T-cell (primary cell): ENCODE measurements around the gene JMJD7. TPM values are rescaled to one million over a fixed set of nuclear protein-coding genes. Genes with fewer than 3 reads are reported as not detected.

ENCODE experiments used
- ATAC-seq, 4 experiments: fragments of 200-7000 bp in 3 of 4; fragments of 150-1000 bp in 1 of 4; cut with Tn5 transposase; replicated peaks in 1 of 4; 1 replicate in 3 of 4; 2 replicates in 1 of 4; pipeline ENCODE4 v1.10.0; 2021; ENCODE audit warnings: moderate library complexity in 3 of 4, mild to moderate bottlenecking in 2 of 4, moderate number of reproducible peaks in 1 of 4
- CTCF ChIA-PET, 2 donors: fragments of 300-600 bp; sonication (Branson Sonifier 250); formaldehyde crosslinking; loops; one replicate each; lab custom pipeline; 2022; ENCODE audit warnings: antibody characterized with exemption in 2 of 2; lab: Charles Lee
- POLR2A ChIA-PET, 2 donors: fragments of 300-600 bp; sonication (Branson Sonifier 250); formaldehyde crosslinking; loops; one replicate each; lab custom pipeline; 2022; ENCODE audit warnings: antibody characterized with exemption in 2 of 2; lab: Charles Lee
- DNase-seq, 35 experiments: peaks; one replicate each; pipeline versions ENCODE4 v3.0.0 to v3.0.0-alpha.2; 2013 to 2023
- H3K27ac ChIP-seq: one replicate; pipeline ENCODE4 v1.5.1; 2013; ENCODE audit warnings: low read length
- H3K27me3 ChIP-seq, 2 experiments: replicated peaks in 1 of 2; 1 replicate in 1 of 2; 2 replicates in 1 of 2; pipeline versions ENCODE4 v1.6.1 to v1.7.0; 2013; ENCODE audit warnings: low read length in 1 of 2, mixed read lengths in 1 of 2; ENCODE audit not compliant: control insufficient read depth in 2 of 2, insufficient read depth in 2 of 2; ENCODE audit errors: extremely low read depth in 1 of 2
- H3K36me3 ChIP-seq, 2 donors: 1 replicate in 1 of 2; 2 replicates in 1 of 2; pipeline versions ENCODE4 v1.6.1 to v1.7.0; 2013; ENCODE audit warnings: low read length in 1 of 2; ENCODE audit not compliant: control insufficient read depth in 2 of 2, insufficient read depth in 1 of 2; ENCODE audit errors: extremely low read depth in 1 of 2
- H3K4me1 ChIP-seq, 2 experiments: 1 replicate in 1 of 2; 2 replicates in 1 of 2; pipeline versions ENCODE4 v1.6.1 to v1.7.0; 2013; ENCODE audit warnings: low read length in 2 of 2, mixed read lengths in 1 of 2; ENCODE audit not compliant: insufficient read depth in 2 of 2, control insufficient read depth in 1 of 2; ENCODE audit errors: extremely low read depth in 1 of 2
- H3K4me3 ChIP-seq, 2 donors: 1 replicate in 1 of 2; 2 replicates in 1 of 2; pipeline versions ENCODE4 v1.5.1 to v1.7.0; 2013; ENCODE audit warnings: mild to moderate bottlenecking in 2 of 2, low read length in 1 of 2, moderate library complexity in 1 of 2; ENCODE audit not compliant: control insufficient read depth in 1 of 2; ENCODE audit errors: extremely low read depth in 1 of 2
- H3K9me3 ChIP-seq: 2 replicates; pipeline ENCODE4 v1.7.0; 2013
- H3K27ac Mint-ChIP-seq, 2 donors: one replicate each; pipeline ENCODE4 v1.8.0; 2020 to 2021; ENCODE audit warnings: mild to moderate bottlenecking in 2 of 2, mixed read lengths in 2 of 2
- H3K27me3 Mint-ChIP-seq, 2 donors: one replicate each; pipeline ENCODE4 v1.8.0; 2021 to 2022; ENCODE audit warnings: mixed read lengths in 2 of 2
- H3K36me3 Mint-ChIP-seq: one replicate; pipeline ENCODE4 v1.8.0; 2021; ENCODE audit warnings: mixed read lengths
- H3K4me1 Mint-ChIP-seq, 3 donors: one replicate each; pipeline ENCODE4 v1.8.0; 2020 to 2022; ENCODE audit warnings: mixed read lengths in 3 of 3, mild to moderate bottlenecking in 1 of 3
- H3K4me3 Mint-ChIP-seq, 3 donors: one replicate each; pipeline ENCODE4 v1.8.0; 2020 to 2022; ENCODE audit warnings: mild to moderate bottlenecking in 3 of 3, mixed read lengths in 3 of 3, moderate library complexity in 3 of 3
- H3K9me3 Mint-ChIP-seq, 3 donors: one replicate each; pipeline ENCODE4 v1.8.0; 2020 to 2022; ENCODE audit warnings: mixed read lengths in 3 of 3
- WGBS: methylation state at CpG from one replicate; pipeline ENCODE4 v1.1.5; 2013; ENCODE audit warnings: missing lambda C conversion rate; ENCODE audit not compliant: insufficient coverage; 5-methylcytosine and 5-hydroxymethylcytosine counted together
- total RNA-seq, 35 experiments: library from RNA in 6 of 35; stranded (reverse) in 6 of 35; fragments of 120-200 nt in 1 of 35; gene quantifications; one replicate each; pipeline versions ENCODE4 v1.2.1 to v1.2.4 and lab custom pipeline; 2013 to 2026

Gene JMJD7
- total RNA-seq, 5 donors from 2014 or later (not counting 1 experiment from before 2014, with no cell fraction given): 35.8 to 72.7 (median 45.3) TPM

DNA sequence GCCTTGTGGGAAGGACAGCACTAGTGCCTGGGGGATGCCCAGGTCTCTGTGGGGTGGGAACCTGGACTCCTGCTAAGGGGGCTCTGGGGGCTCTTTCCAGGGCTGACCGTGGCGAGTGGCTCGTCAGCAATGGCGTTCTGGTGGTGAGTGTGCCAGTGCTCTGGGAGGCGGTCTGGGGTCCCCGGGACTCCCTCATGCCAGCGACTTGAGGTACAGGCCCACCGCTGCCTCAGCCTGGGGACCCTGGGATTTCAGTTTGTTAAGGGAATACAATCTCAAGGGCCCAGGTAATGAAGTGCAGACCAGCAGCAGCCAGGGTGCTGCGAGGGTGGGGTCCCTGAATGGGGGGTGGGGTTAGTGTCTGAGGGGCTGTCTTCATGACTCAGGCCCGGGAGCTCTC lies 13.2 kb downstream of the JMJD7 start:
- DNase-seq: no peak
- Mint-ChIP-seq H3K4me3 (no peak overlapping the region), H3K27me3 (no peaks in the 10 kb centered on the region), H3K9me3 (no peaks in the 10 kb centered on the region), H3K36me3 (peaks cover 11% of the 10 kb centered on the region), H3K27ac (no peak overlapping the region), H3K4me1 (peaks cover 0 to 3% (median 3%) of the 10 kb centered on the region in 3 donors)
- Histone ChIP-seq H3K27ac (no peak overlapping the region), H3K4me3 (no peak overlapping the region), H3K9me3 (no peaks in the 10 kb centered on the region), H3K4me1 (peaks cover 0 to 4% of the 10 kb centered on the region in 2 experiments), H3K27me3 (no peaks in the 10 kb centered on the region), H3K36me3 (peaks cover 30 to 67% of the 10 kb centered on the region in 2 donors)
- POLR2A ChIA-PET: interaction anchor here in 1 of 2 donors (0.6 kb wide), 1 partner anchor 67 kb away, joined by 3 read pairs; the partner anchor contains the start of gene MAPKBP1
- 100% methylated on average over 3 of the region's 10 CpGs for WGBS
- CTCF ChIA-PET: no interaction called here
- no peak for ATAC-seq

DNA sequence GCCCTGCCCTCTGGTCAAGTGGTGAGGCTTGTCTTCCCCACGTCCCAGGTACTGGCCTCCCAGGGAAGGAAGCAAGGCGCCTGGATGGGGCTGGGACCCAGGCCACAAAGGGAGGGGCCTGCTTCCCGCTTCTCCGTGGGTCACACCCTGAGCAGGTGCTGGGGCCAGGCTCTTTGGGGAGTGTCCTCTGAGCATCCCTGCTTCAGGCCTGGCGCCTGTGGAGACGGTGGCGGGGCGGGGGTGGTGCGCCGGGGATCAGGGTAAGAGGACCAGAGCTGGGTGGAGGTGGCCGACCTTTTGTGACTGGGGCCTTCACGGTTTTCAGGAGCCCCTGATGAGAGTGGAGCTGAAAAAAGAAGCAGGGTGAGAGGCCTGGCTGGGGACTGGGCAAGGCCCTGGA lies 14.3 kb downstream of the JMJD7 start:
- WGBS: 88% methylated on average over 12 of the region's 12 CpGs
- Mint-ChIP-seq H3K9me3 (no peaks in the 10 kb centered on the region), H3K4me3 (no peak overlapping the region), H3K4me1 (peaks cover 0 to 2% (median 1%) of the 10 kb centered on the region in 3 donors), H3K27me3 (no peaks in the 10 kb centered on the region), H3K27ac (no peak overlapping the region), H3K36me3 (peaks cover 10% of the 10 kb centered on the region)
- DNase-seq (no peak), ATAC-seq (no peak)
- POLR2A ChIA-PET: interaction anchor here in 1 of 2 donors (0.6 kb wide), 1 partner anchor 1383 kb away, joined by 3 read pairs; no protein-coding TSS in a partner anchor
- Histone ChIP-seq H3K4me1 (peaks cover 0 to 4% of the 10 kb centered on the region in 2 experiments), H3K27ac (no peak overlapping the region), H3K9me3 (no peaks in the 10 kb centered on the region), H3K4me3 (no peak overlapping the region), H3K36me3 (peaks cover 34 to 68% of the 10 kb centered on the region in 2 donors), H3K27me3 (no peaks in the 10 kb centered on the region)
- CTCF ChIA-PET: no interaction called here

DNA sequence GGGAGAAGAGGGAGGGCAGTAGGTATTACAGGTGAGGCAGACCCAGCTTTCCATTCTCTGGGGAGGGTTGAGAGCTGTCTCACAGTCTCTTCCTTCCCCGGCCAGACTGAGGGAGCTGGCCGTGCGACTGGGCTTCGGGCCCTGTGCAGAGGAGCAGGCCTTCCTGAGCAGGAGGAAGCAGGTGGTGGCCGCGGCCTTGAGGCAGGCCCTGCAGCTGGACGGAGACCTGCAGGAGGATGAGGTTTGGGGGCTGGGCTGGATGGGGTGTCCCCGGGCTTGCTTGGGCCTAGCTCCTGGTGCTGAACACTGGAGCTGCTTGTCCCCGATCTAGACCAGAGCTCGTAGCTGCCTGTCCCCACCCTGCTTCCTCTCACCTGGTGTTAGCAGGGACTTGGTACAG lies 15.7 kb downstream of the JMJD7 start:
- ChIA-PET POLR2A (no interaction called here), CTCF (interaction anchor here in 1 of 2 donors (1.6 kb wide), 1 partner anchor 61 kb away, joined by 4 read pairs; no protein-coding TSS in a partner anchor)
- WGBS: 71% methylated on average over 4 of the region's 10 CpGs
- no peak overlapping the region for H3K27ac Mint-ChIP-seq
- no peaks in the 10 kb centered on the region for H3K27me3 Mint-ChIP-seq
- H3K4me3 Mint-ChIP-seq: no peak overlapping the region
- Histone ChIP-seq H3K4me3 (no peak overlapping the region), H3K27me3 (no peaks in the 10 kb centered on the region), H3K27ac (no peak overlapping the region), H3K4me1 (no peaks in the 10 kb centered on the region), H3K9me3 (no peaks in the 10 kb centered on the region), H3K36me3 (peaks cover 37 to 73% of the 10 kb centered on the region in 2 donors)
- H3K36me3 Mint-ChIP-seq: peaks cover 17% of the 10 kb centered on the region
- ATAC-seq (no peak), DNase-seq (no peak)
- H3K4me1 Mint-ChIP-seq: no peaks in the 10 kb centered on the region
- H3K9me3 Mint-ChIP-seq: no peaks in the 10 kb centered on the region

DNA sequence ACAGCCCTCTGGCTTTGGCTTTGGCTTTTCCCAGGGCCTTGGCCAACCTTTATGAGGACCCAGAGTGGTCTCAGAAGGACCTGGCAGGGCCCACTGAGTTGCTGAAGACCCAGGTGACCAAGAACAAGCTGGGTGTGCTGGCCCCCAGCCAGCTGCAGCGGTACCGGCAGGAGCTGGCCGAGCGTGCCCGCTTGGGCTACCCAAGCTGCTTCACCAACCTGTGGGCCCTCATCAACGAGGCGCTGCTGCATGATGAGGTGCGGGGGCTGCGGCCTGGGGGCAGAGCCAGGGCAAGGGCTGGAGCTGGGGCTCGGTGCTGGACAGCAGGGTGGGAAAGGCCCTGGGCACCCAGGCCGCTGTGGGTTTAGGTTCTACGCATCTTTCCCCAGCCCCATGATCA lies 16.9 kb downstream of the JMJD7 start:
- no peaks in the 10 kb centered on the region for H3K27me3 Mint-ChIP-seq
- Histone ChIP-seq H3K4me1 (no peaks in the 10 kb centered on the region), H3K9me3 (no peaks in the 10 kb centered on the region), H3K27me3 (no peaks in the 10 kb centered on the region), H3K4me3 (no peak overlapping the region), H3K27ac (no peak overlapping the region), H3K36me3 (peaks cover 37 to 73% of the 10 kb centered on the region in 2 donors)
- DNase-seq (no peak), ATAC-seq (no peak)
- no peaks in the 10 kb centered on the region for H3K9me3 Mint-ChIP-seq
- peaks cover 17% of the 10 kb centered on the region for H3K36me3 Mint-ChIP-seq
- no peaks in the 10 kb centered on the region for H3K4me1 Mint-ChIP-seq
- no peak overlapping the region for H3K4me3 Mint-ChIP-seq
- H3K27ac Mint-ChIP-seq: no peak overlapping the region
- ChIA-PET CTCF (interaction anchor here in 1 of 2 donors (1.6 kb wide), 1 partner anchor 60 kb away, joined by 4 read pairs; no protein-coding TSS in a partner anchor), POLR2A (no interaction called here)
- WGBS: 88% methylated on average over 9 of the region's 12 CpGs

DNA sequence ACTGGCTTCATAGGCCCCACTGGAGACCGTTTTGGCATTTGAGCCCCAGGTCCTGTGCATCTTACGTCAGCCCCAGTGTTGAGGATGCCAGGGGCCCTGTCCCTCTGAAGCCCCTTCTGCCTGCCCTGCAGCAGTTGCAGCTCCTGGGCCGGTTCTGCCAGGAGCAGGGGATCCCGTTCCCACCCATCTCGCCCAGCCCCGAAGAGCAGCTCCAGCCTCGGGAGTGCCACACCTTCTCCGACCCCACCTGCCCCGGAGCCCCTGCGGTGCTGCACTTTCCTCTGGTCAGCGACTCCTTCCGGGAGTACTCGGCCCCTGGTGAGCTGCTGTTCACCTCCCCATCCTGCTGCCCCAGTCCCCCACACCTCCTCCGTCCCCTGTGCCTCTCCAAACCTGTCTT lies 19.3 kb downstream of the JMJD7 start:
- H3K27ac Mint-ChIP-seq: no peak overlapping the region
- POLR2A ChIA-PET: no interaction called here
- H3K4me3 ChIP-seq: no peak overlapping the region
- 98% methylated on average over 12 of the region's 14 CpGs for WGBS
- CTCF ChIA-PET: no interaction called here
- H3K9me3 ChIP-seq: no peaks in the 10 kb centered on the region
- H3K27ac ChIP-seq: no peak overlapping the region
- no peaks in the 10 kb centered on the region for H3K4me1 Mint-ChIP-seq
- H3K4me3 Mint-ChIP-seq: no peak overlapping the region
- no peaks in the 10 kb centered on the region for H3K27me3 Mint-ChIP-seq
- ATAC-seq: no peak
- DNase-seq: no peak
- H3K36me3 Mint-ChIP-seq: peaks cover 17% of the 10 kb centered on the region
- H3K36me3 ChIP-seq: peaks cover 37 to 54% of the 10 kb centered on the region in 2 donors
- H3K9me3 Mint-ChIP-seq: no peaks in the 10 kb centered on the region
- no peaks in the 10 kb centered on the region for H3K4me1 ChIP-seq
- H3K27me3 ChIP-seq: no peaks in the 10 kb centered on the region

DNA sequence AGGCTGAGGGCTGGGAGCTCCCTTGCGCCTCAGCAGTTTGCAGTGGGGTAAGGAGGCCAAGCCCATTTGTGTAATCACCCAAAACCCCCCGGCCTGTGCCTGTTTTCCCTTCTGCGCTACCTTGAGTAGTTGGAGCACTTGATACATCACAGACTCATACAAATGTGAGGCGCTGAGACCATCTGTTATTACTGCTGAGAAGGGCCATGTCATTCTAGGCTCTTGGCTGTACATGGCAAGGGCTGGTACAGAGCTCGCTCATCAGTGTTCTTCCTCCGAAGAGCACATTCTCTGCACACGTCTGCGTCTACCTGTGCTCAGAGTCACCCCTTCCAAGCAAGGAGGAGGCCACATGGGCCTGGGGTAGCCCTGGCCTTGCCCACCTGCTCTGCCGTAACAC lies 20.1 kb downstream of the JMJD7 start:
- no peak for DNase-seq
- peaks cover 37 to 52% of the 10 kb centered on the region in 2 donors for H3K36me3 ChIP-seq
- WGBS: 97% methylated on average over 8 of the region's 9 CpGs
- no peak overlapping the region for H3K4me3 ChIP-seq
- H3K9me3 ChIP-seq: no peaks in the 10 kb centered on the region
- H3K27ac ChIP-seq: no peak overlapping the region
- H3K9me3 Mint-ChIP-seq: no peaks in the 10 kb centered on the region
- no peaks in the 10 kb centered on the region for H3K4me1 ChIP-seq
- H3K4me1 Mint-ChIP-seq: no peaks in the 10 kb centered on the region
- ChIA-PET CTCF (no interaction called here), POLR2A (no interaction called here)
- no peak overlapping the region for H3K27ac Mint-ChIP-seq
- peaks cover 17% of the 10 kb centered on the region for H3K36me3 Mint-ChIP-seq
- H3K27me3 ChIP-seq: peaks cover 0 to 2% of the 10 kb centered on the region in 2 experiments
- no peak for ATAC-seq
- no peaks in the 10 kb centered on the region for H3K27me3 Mint-ChIP-seq
- H3K4me3 Mint-ChIP-seq: no peak overlapping the region
